Muscle of back (tissue), 11 donors: ENCODE data around the gene ILDR2. TPM values are rescaled to one million over a fixed set of nuclear protein-coding genes. Genes with fewer than 3 reads are reported as not detected.
"Not testable (repeated sequence)": the region's sequence is repeated elsewhere in the genome, so short reads cannot be mapped to it uniquely, and the experiment has no call there.

Experiments used
- DNase-seq, 3 donors: peaks; one replicate each; pipeline versions ENCODE4 v3.0.0 to v3.0.0-alpha.2; 2013
- polyA plus RNA-seq, 10 donors: library from polyadenylated mRNA; unstranded; fragments of 120-200 nt; gene quantifications; one replicate each; pipeline ENCODE4 v1.2.1, GENCODE V29; 2013; ENCODE audit not compliant: insufficient read length in 10 of 10

Gene ILDR2
- polyA plus RNA-seq, 10 donors, result 1.4 to 3.8 (median 2.2) TPM

GRCh38 chr1:166888373-166889111 lies 86.8 kb downstream of the ILDR2 start:
- DNase-seq, result no peak

- DNase-seq, result no peak
Observed at GRCh38 chr1:166884971-166885370, 90.4 kb downstream of the ILDR2 start.

- peak in 2 of 3 donors; percentile 55 to 61 for DNase-seq
Observed at GRCh38 chr1:166884040-166884642, 91.2 kb downstream of the ILDR2 start.

- no peak for DNase-seq
Observed at GRCh38 chr1:166882893-166883292, 92.4 kb downstream of the ILDR2 start.

- DNase-seq, result not testable (repeated sequence)
Observed at GRCh38 chr1:166878173-166878917, 97.0 kb downstream of the ILDR2 start.

- DNase-seq, result no peak
Observed at GRCh38 chr1:166876540-166876838, 98.9 kb downstream of the ILDR2 start.

DNA sequence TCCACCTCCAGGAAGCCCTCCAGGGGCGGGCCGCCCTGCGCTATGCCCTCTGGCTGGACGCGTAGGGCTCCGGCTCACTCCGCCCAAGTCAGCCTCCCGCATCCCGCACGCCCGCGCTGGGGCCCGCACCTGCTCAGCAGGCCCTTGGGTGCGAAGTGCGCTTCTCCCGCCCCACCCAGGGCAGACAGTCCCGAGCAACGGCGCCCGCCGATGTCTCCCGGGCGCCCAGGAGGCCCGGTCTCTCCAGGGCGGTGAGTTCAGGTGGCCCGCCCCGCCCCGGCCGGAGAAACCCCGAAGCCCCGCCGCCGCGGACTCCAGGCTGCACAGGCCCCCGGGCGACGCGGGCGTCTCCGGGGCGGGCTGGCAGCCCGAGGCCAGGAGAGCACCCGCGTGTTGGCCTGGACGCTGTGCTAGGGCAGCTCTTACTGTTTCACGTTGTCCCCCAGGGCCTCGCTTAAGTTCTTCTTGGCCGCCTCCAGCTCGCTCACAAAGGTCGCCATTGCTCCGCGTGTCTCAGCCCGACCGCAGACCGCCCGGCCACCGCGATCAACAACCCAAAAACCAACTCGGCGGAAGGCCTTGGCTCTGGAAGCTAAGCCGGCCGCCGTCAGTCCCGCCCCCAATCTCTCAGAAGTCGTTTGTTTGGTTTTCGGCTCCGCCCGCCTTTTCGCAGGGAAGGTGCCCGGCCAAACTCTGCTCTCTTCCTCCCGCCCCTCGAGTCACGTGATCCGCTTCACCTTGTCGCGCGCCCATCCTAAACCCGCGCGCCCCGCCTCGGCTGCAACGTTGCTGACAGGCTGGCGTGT lies 99.4 kb downstream of the ILDR2 start, which contains the start of gene TADA1:
Gene TADA1 (minus strand): TSS at position 531 of the 806 bp plus-strand sequence. CDS start 31 bp downstream, at position 500.
- DNase-seq, result peak; percentile 97 to 99 (median 98)

DNA sequence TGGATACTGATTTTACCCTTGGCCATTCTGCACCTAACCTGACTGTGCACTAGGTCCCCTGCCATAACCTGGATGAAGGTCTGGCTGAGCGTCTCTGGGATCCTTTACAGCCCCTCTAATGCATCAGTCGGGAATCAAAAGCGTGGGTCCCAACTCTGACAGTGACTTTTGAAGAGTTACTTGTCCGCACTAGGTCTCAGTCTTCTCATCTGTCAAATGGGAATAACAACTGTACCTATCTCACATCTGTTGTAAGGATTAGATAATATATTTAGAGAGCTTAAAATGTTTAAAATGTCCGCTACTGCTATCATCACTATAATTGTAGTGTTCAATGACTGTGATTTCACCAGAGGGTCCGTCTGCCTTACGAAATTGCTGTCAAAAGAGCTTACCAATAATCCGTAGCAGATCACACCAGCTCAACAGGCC lies 100.0 kb downstream of the ILDR2 start:
- DNase-seq, result peak in 1 of 3 donors; percentile 2

DNA sequence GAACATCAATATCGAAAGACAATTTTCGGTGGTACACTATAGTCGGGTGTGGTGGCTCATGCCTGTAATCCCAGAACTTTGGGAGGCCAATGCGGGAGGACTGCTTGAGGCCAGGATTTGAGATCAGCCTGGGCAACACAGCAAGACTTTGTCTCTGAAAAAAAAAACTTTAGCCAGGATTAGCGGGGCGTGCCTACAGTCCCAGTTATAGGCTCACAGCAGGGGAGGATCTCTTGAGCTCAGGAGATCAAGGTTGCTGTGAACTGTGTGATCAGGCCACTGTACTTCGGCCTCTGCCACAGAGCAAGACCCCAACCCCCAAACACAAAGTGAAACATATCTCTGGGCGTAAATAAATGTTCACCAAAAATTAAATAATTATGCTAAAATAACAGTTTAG lies 100.9 kb downstream of the ILDR2 start:
- DNase-seq, result no peak

DNA sequence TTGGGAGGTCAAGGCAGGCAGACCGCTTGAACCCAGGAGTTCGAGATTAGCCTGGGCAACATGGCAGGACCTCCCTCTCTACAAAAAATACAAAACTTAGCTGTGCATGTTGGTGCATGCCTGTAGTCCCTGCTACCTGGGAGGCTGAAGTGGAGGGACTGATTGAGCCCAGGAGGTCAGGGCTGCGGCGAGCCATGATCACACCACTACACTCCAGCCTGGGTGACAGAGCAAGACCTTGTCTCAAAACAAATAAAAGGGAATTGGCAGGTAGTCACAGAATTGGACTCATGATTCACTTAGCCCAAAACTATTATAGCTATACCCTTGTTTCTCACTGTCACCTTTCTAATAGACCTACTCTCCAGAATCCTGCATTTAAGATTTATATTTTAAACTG lies 104.8 kb downstream of the ILDR2 start:
- DNase-seq, result no peak

DNA sequence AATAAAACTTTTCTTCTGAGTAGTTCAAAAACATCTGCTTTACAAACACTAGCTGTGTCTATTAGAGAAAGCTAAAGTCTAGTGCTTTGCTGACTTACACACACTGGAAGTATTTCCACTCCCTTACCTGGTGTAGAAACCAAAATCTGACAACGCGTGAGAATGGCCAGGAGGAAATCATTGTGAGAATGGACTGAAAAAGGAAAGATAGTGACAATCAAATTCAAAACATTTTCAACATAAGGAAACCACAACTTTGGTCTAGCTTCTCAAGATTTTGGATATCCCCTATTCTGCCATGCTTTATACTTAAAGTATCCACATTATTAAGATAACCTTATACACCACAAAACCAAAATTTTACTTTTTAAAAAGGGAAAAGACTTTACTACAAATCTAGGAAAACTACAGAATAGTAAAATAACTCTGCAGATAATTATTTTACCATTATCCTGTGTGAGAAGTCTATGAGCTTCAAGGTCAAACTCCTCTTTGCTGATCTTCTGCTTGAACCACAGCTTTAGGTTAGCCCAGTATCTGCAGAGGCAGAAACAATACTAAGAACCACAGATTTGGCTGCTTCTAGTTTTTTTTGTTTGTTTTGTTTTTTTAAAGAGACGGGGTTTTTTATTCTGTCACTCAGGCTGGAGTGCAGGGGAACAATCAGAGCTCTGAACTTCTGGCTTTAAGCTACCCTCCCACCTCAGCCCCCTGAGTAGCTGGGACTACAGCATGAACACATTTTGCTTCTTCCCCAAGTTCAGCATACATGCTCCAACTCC lies 105.8 kb downstream of the ILDR2 start:
- DNase-seq, result no peak

DNA sequence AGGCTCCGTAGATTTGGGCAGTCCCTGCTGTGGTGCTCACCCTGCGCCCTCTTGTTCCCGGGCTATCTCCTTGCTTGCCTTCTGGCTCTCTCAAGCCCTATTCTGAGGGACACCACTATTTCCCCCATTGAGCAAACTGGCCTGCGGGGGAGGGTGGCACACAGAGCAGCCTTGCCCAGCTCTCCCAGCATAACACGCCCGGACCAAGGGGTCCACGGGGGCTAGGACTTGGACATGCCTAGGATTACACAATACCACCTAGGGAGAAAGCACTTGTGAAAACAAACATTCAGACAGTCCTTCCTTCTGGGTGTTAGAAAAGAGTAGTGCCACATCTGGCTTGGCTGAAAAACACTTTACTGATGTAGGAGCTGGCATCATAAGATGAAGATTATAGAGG lies 106.7 kb downstream of the ILDR2 start:
- DNase-seq, result no peak

DNA sequence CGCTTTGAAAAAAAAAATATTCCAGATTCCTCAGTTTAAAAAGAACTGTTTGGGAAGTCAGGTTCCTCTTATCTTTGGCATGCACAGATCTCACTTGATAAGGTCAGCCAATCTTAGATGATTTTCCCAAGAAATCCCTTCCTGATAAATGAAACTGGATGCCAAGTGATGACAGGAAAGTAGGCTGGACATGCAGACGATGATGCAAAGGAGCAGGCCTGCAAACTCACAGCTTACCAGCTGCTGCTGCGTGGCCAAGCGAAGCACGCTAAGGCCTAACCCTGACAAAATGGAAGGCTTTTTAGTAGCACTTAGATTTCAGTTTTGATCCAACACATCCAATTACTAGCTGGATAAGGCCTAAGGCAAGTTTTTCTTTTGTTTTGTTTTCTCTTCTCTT lies 109.4 kb downstream of the ILDR2 start:
- DNase-seq, result no peak

DNA sequence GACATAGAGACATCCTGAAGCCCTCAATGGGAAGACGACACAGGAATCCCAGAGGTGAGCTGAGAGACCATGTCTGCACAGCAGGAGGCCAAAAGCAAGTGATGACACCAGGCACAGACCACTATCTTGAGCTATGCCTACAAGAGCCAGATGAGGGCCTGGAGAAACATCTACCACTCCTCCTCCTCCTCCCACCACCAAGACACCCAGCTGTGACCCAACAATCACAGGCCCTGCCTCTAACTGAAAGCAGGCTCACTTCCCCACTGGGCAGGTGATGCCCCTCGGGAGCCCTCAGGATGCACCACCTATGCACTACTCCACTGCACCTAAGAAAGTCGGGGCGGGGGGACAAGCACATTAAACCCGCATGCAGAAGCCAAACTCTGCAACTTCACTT lies 115.7 kb downstream of the ILDR2 start:
- no peak for DNase-seq

DNA sequence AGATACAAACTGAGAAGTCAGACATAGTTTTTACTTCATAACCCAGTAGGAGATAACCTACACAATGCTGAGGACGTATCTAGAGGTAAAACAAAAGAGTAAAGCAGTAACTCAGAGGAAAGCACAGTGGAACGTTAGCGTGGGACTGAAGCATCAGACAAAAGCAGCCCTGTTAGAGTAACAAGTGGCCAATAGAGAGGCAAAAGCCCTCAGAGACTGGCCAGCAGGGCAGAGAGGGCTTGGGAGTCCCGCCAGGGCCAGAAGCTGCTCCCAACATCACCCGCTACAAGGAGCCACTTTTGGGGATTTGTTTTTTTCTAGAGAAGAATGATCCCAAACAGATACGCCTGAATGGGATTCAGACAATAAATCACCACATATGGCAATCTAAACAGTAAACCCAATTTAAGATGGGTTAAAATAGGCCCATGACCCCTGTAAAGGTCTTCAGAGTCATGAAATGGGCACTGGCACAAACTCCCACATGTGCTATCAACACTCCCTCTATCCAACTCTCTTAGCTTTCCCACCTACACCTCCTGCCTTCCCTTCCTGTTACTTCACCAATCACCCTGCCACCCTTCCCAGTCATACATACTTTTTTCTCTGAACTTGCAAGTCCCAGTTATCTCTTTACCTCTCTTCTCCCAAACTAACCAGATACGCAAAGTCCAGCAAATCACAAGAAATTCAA lies 116.5 kb downstream of the ILDR2 start:
- DNase-seq, result no peak

Other genes starting within 250 kb of the ILDR2 start
- gene POGK, start 136.1 kb downstream of the ILDR2 start, polyA plus RNA-seq, result 10 to 100 TPM; 13.2 to 19.8 (median 14.2) TPM
- gene TADA1, start 99.3 kb downstream of the ILDR2 start, polyA plus RNA-seq, result 10 to 100 TPM; 10.9 to 16.5 (median 15.0) TPM
- under 1 TPM; 0.12 to 0.91 (median 0.39) TPM for gene MAEL, start 13.7 kb upstream of the ILDR2 start, polyA plus RNA-seq
- under 1 TPM in 8 of 10 donors, not detected in 2; 0.16 to 0.51 (median 0.24) TPM for gene GPA33, start 114.8 kb upstream of the ILDR2 start, polyA plus RNA-seq
- gene STYXL2, start 118.5 kb upstream of the ILDR2 start, polyA plus RNA-seq, result 100 to 1,000 TPM in 5 of 10 donors, 10 to 100 TPM in 5; 46.5 to 138 (median 96.1) TPM
- 1 to 10 TPM; 4.4 to 9.4 (median 6.4) TPM for gene POU2F1, start 245.3 kb upstream of the ILDR2 start, polyA plus RNA-seq